Glutamatergic neuron (in vitro differentiated cells): Measurements from ENCODE around the gene ZNF514. TPM values are rescaled to one million over a fixed set of nuclear protein-coding genes. Genes with fewer than 3 reads are reported as not detected.
"Not testable (repeated sequence)": the region's sequence is repeated elsewhere in the genome, so short reads cannot be mapped to it uniquely, and the experiment has no call there.

Experiments
- DNase-seq: peaks from one replicate; pipeline ENCODE4 v3.0.0; 2022
- H3K27ac Mint-ChIP-seq: one replicate; pipeline ENCODE4 v1.8.0; 2020; ENCODE audit warnings: mild to moderate bottlenecking, mixed read lengths, inconsistent platforms; ENCODE audit not compliant: unreplicated experiment
- H3K27me3 Mint-ChIP-seq: one replicate; pipeline ENCODE4 v1.8.0; 2020; ENCODE audit warnings: mild to moderate bottlenecking, moderate library complexity, mixed read lengths, inconsistent platforms; ENCODE audit not compliant: unreplicated experiment
- H3K36me3 Mint-ChIP-seq: one replicate; pipeline ENCODE4 v1.8.0; 2020; ENCODE audit warnings: mild to moderate bottlenecking, mixed read lengths, inconsistent platforms; ENCODE audit not compliant: unreplicated experiment
- H3K4me1 Mint-ChIP-seq: one replicate; pipeline ENCODE4 v1.8.0; 2020; ENCODE audit warnings: mild to moderate bottlenecking, low read depth, mixed read lengths, inconsistent platforms; ENCODE audit not compliant: unreplicated experiment
- H3K4me3 Mint-ChIP-seq: one replicate; pipeline ENCODE4 v1.8.0; 2020; ENCODE audit warnings: mild to moderate bottlenecking, mixed read lengths, inconsistent platforms; ENCODE audit not compliant: unreplicated experiment
- H3K9me3 Mint-ChIP-seq: one replicate; pipeline ENCODE4 v1.8.0; 2020; ENCODE audit warnings: mild to moderate bottlenecking, moderate library complexity, mixed read lengths, inconsistent platforms; ENCODE audit not compliant: unreplicated experiment
- CTCF ChIP-seq: fragments of 200-600 bp; sonication (generic); IDR thresholded peaks from one replicate; pipeline ENCODE4 v1.5.0; 2021; ENCODE audit not compliant: partially characterized antibody, unreplicated experiment
- total RNA-seq: library from RNA; stranded (reverse); fragmentation: NEBNext Ultra II Directional; extraction: Animal tissue kit (Norgen Biotek cat#: 25700); gene quantifications from one replicate; pipeline ENCODE4 v1.2.1, GENCODE V29; 2021; ENCODE audit not compliant: unreplicated experiment

Gene ZNF514
- total RNA-seq, 1 donor from 2014 or later = 19.1 TPM

- H3K27me3 Mint-ChIP-seq = peaks cover 8% of the 10 kb centered on the region
Observed at GRCh38 chr2:95204396-95204795, 44.7 kb upstream of the ZNF514 start.

GRCh38 chr2:95203911-95204310, 44.3 kb upstream of the ZNF514 start:
- H3K27ac Mint-ChIP-seq = no peak overlapping the region
- TF ChIP-seq CTCF = no peak
- DNase-seq = no peak
- H3K4me1 Mint-ChIP-seq = peaks cover 8% of the 10 kb centered on the region
- no peak overlapping the region for H3K4me3 Mint-ChIP-seq
- H3K9me3 Mint-ChIP-seq = peaks cover 12% of the 10 kb centered on the region
- peaks cover 12% of the 10 kb centered on the region for H3K36me3 Mint-ChIP-seq
- peaks cover 10% of the 10 kb centered on the region for H3K27me3 Mint-ChIP-seq

More at GRCh38 chr2:95204396-95204795, 44.7 kb upstream of the ZNF514 start:
- Mint-ChIP-seq H3K9me3 (peaks cover 15% of the 10 kb centered on the region), H3K27ac (no peak overlapping the region), H3K4me3 (no peak overlapping the region), H3K4me1 (peaks cover 8% of the 10 kb centered on the region), H3K36me3 (peaks cover 17% of the 10 kb centered on the region)
- TF ChIP-seq CTCF = no peak
- DNase-seq = no peak

GRCh38 chr2:95192956-95193355, 33.3 kb upstream of the ZNF514 start:
- TF ChIP-seq CTCF = peak; percentile 57
- H3K36me3 Mint-ChIP-seq, H3K4me3 Mint-ChIP-seq, H3K9me3 Mint-ChIP-seq, H3K27ac Mint-ChIP-seq, H3K4me1 Mint-ChIP-seq, H3K27me3 Mint-ChIP-seq: not testable (repeated sequence)
- DNase-seq = peak; percentile 85

- DNase-seq = no peak
- peaks cover 8% of the 10 kb centered on the region for H3K27me3 Mint-ChIP-seq
- no peak overlapping the region for H3K27ac Mint-ChIP-seq
- no peak overlapping the region for H3K4me3 Mint-ChIP-seq
- peaks cover 15% of the 10 kb centered on the region for H3K36me3 Mint-ChIP-seq
- no peaks in the 10 kb centered on the region for H3K4me1 Mint-ChIP-seq
- TF ChIP-seq CTCF = no peak
- no peaks in the 10 kb centered on the region for H3K9me3 Mint-ChIP-seq
Observed at GRCh38 chr2:95185973-95186372, 26.3 kb upstream of the ZNF514 start.

- Mint-ChIP-seq H3K36me3 (peaks cover 20% of the 10 kb centered on the region), H3K4me1 (no peaks in the 10 kb centered on the region), H3K4me3 (no peak overlapping the region), H3K27me3 (peaks cover 5% of the 10 kb centered on the region), H3K9me3 (no peaks in the 10 kb centered on the region), H3K27ac (no peak overlapping the region)
- no peak for TF ChIP-seq CTCF
- DNase-seq = no peak
Observed at GRCh38 chr2:95185197-95185596, 25.5 kb upstream of the ZNF514 start.
